GM19035 (cell line): ENCODE results near the gene ZBED6.

Experiments used
- ATAC-seq: cut with Tn5 transposase; IDR thresholded peaks from one replicate; pipeline ENCODE4 v1.9.1; 2021; ENCODE audit not compliant: unreplicated experiment

Gene ZBED6

DNA sequence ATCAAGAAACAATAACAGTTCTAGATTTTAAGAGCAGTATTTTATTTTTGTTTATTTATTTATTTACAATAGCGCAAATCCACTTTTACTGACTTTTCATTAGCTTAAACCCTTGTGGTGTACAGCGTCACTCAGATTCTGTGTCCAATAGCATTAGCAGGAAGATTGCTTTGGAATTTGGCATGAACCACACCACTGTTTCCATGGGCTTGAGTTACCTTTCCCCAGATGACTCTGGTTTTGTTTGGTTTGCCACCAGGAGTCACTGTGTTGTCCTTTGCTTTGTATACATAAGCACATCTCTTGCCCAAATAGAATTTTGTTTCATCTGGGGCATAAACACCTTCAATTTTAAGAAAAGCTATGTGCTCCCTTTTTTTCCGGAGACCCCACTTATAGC is 40.1 kb downstream of the ZBED6 start:
- no peak for ATAC-seq

DNA sequence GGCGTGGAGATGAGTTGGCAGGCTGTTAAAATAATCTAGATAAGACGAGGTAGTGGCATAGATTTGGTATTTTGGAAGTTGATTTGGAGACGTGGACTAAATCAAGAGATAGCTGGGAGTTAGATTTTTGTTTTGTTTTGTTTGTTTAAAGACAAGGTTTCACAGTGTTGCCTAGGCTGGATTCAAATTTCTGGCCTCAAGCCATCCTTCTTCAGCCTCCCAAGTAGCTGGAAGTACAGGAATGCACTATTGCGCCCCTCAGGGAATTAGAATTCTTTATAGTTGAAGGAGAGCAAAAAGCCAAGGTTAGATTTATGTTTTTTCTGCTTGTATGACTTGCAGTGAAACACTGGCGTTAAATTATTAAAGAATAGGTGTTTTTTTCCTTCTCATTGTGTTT is 43.7 kb downstream of the ZBED6 start:
- no peak for ATAC-seq

DNA sequence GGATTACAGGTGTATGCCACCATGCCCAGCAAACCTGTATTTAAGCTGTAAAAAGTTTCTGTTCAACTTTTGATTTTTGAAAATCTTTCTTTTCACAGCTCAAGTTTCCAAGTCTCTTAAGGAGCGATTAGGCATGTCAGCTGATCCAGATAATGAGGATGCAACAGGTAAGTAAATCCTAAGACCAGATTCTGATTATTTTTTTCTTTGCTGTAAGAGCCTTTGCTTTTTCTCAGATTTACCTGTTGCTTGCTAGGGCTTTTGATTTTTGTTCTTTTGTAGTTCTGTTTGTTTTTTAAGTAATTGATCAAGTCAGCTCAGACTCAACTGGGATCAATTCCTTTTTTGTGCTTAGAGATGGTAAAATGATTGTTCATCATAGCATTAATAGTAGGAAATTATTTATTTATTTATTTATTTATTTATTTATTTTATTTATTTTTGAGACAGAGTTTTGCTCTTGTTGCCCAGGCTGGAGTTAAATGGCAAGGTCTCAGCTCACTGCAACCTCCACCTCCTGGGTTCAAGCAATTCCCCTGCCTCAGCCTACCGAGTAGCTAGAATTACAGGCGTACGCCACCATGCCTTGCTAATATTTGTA is 44.9 kb downstream of the ZBED6 start:
- no peak for ATAC-seq

DNA sequence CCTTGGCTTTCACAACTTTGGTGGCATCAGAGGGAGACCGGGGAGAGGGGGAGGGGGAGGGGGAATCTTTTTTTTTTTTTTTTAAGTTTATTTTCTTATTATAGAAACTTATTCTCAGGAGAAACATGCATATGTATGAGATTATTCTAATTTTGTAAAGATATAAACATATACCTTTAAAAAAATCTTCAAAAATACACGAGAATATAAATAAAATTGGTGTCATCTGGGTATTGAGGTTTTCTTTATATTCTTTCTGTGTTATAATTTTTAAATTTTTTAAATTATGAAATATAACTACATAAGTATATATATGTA is 47.1 kb downstream of the ZBED6 start:
- no peak for ATAC-seq

DNA sequence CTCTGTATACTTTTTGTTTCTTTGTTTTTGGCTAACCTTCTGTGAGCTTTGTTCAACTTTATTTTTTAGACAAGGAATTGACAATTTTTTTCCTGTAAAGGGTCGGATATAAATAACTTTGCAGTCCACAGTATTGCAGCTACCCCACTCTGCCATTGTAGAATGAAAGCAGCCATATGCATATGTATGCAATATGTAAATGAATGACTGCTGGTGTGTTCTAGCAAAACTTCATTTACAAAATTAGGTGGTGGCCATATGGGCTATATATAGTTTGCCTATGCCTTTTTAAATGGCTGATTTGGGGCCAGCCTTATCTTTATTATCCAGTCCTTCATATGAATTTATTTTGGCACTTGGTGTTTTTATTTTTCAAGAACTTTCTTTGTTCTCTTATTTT is 48.0 kb downstream of the ZBED6 start:
- ATAC-seq = no peak
